ENCODE measurements around the gene ZNF200.

DNA sequence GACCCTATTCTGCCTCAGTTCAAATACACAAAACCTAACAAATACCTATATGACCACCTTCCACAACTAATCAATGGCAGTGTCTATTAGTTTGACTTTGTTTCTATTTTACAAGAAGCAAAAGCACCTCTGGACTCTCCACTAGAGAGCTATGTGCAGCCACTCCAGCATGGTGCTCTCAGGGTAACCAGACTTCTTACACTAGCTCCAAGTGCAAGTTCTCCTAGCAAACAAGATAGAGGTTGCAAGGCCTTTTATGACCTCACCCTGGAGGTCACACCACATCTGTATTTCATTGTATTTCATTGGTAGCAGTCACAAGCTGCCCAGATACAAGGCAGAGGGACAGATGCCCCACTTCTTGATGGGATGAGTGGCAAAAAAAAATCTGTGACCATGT lies 40.0 kb upstream of the ZNF200 start:
- TF ChIP-seq, protein P1, sequence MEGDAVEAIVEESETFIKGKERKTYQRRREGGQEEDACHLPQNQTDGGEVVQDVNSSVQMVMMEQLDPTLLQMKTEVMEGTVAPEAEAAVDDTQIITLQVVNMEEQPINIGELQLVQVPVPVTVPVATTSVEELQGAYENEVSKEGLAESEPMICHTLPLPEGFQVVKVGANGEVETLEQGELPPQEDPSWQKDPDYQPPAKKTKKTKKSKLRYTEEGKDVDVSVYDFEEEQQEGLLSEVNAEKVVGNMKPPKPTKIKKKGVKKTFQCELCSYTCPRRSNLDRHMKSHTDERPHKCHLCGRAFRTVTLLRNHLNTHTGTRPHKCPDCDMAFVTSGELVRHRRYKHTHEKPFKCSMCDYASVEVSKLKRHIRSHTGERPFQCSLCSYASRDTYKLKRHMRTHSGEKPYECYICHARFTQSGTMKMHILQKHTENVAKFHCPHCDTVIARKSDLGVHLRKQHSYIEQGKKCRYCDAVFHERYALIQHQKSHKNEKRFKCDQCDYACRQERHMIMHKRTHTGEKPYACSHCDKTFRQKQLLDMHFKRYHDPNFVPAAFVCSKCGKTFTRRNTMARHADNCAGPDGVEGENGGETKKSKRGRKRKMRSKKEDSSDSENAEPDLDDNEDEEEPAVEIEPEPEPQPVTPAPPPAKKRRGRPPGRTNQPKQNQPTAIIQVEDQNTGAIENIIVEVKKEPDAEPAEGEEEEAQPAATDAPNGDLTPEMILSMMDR (IDR thresholded peaks at IDR 0.05 in 4 of 5, conservative IDR thresholded peaks at IDR 0.05 in 1 of 5): no peak
- no peak for TF ChIP-seq POLR2A (IDR thresholded peaks at IDR 0.05)
